SIG-M5 treated with dmso at 0.1 percent for 504 hours (cell line): Measurements from ENCODE around the gene NLRP3.
A peak's percentile ranks its signal among the peaks of the same experiment; 100 is the strongest.
"Not testable (repeated sequence)": the region's sequence is repeated elsewhere in the genome, so short reads cannot be mapped to it uniquely, and the experiment has no call there.

Source experiments
- DNase-seq: peaks from one replicate; lab custom pipeline; 2025; ENCODE audit not compliant: unreplicated experiment; lab: John Stamatoyannopoulos, UW

NLRP3 gene

DNA sequence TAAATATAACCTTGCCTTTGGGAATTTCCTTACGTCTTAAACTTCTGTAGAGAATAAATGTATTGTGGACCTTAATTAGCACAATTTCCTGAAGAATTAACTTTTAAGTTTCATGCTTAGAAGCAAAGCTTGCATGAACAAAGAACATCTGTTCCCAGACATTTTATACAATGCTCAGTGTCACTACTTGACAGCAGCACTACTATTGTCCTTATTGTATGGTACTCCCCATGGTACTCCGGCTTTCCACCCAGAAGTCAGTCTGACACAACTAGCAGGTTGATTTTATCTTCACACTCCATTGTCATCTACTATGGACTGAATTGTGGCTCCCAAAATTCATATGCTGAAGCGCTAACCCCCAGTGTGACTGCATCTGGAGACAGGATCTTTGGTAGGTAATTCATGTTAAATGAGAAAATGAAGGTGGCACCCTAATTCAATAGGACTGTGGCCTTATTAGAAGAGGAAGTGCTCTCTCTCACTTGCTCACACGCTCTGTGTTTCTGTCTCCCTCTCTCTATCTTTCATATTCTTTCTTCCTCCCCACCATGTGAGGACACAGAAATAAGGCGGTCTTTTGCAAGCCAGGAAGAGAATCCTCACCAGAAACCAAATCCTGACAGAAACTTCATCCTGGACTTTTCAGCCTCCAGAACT is 52.6 kb downstream of the NLRP3 start:
- DNase-seq: no peak

GRCh38 chr1:247469141-247469535 is 53.2 kb downstream of the NLRP3 start:
- no peak for DNase-seq

- not testable (repeated sequence) for DNase-seq
Measured at GRCh38 chr1:247470942-247471429, 55.0 kb downstream of the NLRP3 start.

GRCh38 chr1:247471445-247472016 is 55.6 kb downstream of the NLRP3 start:
- DNase-seq: no peak

DNA sequence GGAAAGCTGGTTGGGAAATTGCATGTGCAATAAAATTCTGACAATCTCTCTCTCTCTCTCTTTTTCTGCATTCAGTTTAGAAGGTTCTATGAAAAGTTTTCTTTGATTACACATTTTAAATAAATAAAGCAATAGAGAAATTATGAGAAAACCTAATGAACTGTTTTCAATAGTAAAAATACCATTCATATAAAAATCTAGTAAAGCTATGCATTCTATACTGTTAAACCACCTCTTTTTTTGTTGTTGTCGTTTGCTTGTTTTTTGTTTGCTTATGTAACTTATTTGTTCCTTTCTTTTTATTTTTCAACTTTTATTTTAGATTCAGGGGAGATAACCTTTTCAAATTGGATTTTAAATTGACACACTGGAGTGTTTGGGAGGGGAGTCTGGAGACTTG is 56.1 kb downstream of the NLRP3 start:
- DNase-seq: no peak

- DNase-seq: no peak
Measured at GRCh38 chr1:247474367-247474766, 58.4 kb downstream of the NLRP3 start.

DNA sequence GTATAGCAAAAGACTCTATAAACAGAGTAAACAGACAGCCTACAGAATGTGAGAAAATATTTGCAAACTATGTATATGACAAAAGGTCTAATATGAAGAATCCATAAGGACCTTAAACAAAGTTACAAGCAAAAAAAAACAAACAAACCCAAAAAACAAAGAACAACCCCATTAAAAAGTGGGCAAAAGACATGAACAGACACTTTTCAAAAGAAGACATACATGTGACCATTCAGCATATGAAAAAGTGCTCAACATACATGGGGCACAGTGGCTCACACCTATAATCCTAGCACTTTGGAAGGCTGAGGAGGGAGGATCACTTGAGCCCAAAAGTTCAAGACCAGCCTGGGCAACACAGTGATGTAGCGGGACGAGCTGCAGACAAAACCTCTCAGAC is 59.8 kb downstream of the NLRP3 start:
- no peak for DNase-seq

GRCh38 chr1:247476328-247477058 is 60.5 kb downstream of the NLRP3 start:
- not testable (repeated sequence) for DNase-seq

DNA sequence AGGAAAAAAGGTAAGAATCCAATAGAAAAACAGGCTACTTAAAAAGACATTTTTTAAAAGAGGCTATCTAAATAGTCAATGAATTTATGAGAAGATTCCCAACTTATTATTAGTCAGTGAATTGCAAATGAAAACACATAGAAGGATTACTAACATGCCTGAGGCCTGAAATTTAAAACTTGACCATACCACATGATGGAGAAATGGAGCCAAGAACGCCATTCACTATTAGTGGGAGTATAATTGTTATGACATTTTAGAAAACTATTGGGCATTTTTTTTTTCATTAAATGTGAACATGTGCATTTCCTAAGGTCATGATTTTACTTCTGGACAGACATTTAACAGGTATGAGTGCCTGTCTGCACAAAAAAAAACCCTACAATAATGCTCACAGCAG is 66.8 kb downstream of the NLRP3 start:
- DNase-seq: no peak

DNA sequence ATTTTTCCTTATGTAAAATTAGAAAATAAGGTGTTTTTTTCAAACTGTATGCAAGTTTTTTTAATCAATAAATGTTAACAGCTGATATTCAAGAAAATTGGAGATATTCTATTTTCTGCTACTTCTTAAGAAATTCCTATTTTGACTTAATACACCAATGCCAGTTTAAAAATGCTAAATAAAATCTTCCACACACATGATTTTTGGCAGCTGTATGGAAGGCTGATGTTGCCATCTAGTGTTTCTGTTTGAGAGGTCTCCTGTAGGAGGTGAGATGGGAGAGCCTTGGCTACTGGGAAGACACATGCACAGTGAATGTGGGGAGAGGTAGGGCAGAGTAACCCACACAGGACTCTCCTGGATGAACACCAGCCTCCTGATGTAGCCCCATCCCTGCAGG is 71.1 kb downstream of the NLRP3 start:
- DNase-seq: peak; percentile 75

GRCh38 chr1:247491328-247491727 is 75.4 kb downstream of the NLRP3 start:
- DNase-seq: no peak

- peak; percentile 12 for DNase-seq
Measured at GRCh38 chr1:247493106-247493505, 77.1 kb downstream of the NLRP3 start.

DNA sequence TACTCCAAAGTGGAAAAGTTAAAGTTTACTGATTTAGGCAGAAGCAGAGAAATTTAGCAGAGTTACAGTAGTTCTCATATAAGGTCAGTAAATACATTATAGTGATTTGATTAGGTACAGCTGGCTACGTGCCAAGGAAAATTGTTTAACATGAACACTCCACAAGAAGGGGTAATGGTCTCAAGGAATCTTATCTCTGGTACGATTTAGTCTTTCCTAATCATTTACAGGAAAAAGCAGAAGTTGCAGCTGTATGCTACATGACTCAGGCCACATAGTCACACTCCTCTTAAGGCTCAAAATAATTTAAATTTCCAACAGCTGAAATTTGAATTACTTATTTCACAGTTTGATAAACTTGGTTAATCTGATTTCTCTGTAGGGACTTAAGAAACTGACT is 78.8 kb downstream of the NLRP3 start:
- peak; percentile 95 for DNase-seq

DNA sequence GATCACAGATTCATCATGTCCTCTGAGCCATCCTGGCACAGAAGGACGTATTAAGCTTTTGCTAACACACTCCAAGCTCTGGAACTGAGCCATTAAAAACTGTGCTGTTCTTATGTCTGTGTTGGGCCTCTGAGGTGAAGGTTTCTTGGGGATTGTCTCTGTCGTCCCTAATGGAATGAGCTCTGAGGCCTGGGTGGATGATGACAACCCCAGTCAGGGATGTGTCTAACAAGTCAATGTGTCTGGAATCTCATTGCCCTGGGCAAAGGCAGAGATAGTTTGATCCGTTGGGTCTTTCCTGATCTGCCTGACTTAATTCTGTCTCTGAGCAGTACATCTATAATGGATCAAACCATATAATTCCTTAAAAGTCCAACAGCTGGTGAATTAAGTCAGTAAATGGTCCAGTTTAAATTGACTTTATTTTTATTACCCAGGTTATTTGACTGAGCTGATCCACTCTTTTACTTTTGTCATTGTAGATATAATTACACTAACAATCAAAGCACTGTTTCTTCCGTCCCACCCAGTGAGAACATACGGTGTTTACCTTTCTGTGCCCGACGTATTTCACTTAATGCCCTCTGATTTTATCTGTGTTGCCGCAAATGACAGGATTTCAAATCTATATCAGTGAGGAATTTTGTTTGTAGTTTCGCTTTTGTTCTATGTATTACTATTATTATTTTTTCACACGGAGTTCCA is 80.8 kb downstream of the NLRP3 start:
- DNase-seq: no peak
